Raji (cell line): ENCODE results near the gene NAIF1.

Experiments used
- POLR2A ChIP-seq: IDR thresholded peaks from 2 replicates; pipeline ENCODE4 v1.6.1; 2011; ENCODE audit warnings: low read depth, low read length, control low read depth; ENCODE audit not compliant: insufficient read depth

The NAIF1 gene, protein sequence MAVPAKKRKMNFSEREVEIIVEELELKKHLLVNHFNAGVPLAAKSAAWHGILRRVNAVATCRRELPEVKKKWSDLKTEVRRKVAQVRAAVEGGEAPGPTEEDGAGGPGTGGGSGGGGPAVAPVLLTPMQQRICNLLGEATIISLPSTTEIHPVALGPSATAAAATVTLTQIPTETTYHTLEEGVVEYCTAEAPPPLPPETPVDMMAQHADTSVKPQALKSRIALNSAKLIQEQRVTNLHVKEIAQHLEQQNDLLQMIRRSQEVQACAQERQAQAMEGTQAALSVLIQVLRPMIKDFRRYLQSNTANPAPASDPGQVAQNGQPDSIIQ

GRCh38 chr9:128066713-128067644, at the start of gene NAIF1:
TSS of gene NAIF1 (minus strand) at chr9:128067320. CDS start at chr9:128067101, 219 bp downstream.
- TF ChIP-seq POLR2A = 0 out of 2 replicates have a peak, but pooled peaks have one; percentile 21

DNA sequence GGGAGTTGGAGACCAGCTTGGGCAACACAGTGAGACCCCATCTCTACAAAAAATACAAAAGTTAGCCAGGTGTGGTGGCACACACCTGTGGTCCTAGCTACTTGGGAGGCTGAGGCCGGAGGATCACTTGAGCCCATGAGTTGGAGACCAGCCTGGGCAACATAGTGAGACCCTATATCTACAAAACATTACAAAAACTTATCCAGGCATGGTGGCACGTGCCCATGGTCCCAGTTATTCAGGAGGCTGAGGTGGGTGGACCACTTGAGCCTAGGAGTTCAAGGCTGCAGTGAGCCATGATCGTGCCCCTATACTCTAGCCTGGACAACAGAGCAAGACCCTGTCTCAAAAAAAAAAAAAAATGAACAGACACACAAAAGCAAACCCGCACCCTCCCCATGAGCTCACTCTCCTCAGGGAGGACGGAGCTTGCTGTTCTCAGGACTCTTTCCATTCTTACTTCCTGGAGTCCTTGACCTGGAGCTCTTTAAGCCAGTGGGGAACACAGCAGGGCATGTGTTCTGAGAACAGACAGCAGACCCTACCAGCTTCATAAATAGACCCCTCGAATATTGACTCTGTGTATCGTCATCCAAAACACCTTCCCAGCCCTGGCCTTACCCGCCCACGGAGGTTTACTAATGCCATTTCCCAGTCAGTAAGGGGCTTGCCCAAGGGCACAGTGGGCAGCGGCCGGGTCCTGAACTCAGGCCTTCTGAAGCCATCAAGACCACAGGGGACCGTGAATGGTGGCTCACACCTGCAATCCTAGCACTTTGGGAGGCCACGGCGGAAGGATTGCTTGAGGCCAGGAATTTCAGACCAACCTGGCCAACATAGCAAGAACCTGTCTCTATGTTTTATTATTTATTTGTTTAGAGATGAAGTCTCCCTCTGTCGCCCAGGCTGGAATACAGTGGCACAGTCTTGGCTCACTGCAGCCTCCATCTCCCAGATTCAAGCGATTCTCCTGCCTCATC, 49.3 kb upstream of the NAIF1 start:
- no peak for TF ChIP-seq POLR2A

DNA sequence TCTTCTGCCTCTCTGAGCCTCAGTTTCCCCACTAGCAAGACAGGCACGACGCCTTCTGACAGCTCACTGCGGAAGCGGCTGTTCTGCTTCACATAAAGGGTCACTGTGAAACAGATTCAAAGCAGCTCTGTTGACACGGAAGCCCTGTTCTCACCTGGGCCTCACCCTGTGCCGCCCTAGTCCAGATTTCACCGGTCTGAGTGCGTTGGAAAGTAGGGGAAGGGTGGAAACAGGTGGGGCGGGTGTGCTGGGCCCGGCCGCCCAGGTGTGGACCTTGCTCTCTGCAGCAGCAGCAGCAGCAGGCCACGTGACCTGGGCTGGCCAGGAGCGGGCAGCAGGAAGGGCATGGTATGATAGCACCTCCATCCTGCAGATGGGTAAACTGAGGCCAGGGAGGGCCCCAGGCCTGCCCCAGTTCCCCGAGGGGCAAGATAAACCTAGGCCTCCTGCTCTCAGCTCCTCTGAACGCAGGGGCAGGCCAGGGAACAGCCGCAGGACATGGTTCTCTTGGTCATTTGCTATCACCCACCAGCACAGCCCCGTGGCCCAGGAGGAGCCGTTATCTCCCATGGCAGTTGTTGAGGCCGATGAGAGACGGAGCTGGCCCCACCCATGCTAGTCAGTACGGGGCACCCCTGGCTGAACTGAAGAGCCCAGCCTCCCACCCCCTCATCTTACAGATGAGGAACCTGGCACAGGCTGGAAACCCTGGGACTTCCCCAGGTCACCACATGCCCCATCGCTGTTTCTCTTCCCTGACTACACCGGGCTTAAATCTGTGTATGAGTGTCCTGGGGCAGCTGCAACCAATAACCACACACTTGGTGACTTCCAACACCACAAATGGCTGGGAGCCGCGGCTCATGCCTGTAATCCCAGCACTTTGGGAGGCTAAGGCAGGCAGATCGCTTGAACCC, 48.3 kb upstream of the NAIF1 start:
- no peak for TF ChIP-seq POLR2A

- TF ChIP-seq POLR2A = no peak
Observed at GRCh38 chr9:128114326-128115186, 47.4 kb upstream of the NAIF1 start.

DNA sequence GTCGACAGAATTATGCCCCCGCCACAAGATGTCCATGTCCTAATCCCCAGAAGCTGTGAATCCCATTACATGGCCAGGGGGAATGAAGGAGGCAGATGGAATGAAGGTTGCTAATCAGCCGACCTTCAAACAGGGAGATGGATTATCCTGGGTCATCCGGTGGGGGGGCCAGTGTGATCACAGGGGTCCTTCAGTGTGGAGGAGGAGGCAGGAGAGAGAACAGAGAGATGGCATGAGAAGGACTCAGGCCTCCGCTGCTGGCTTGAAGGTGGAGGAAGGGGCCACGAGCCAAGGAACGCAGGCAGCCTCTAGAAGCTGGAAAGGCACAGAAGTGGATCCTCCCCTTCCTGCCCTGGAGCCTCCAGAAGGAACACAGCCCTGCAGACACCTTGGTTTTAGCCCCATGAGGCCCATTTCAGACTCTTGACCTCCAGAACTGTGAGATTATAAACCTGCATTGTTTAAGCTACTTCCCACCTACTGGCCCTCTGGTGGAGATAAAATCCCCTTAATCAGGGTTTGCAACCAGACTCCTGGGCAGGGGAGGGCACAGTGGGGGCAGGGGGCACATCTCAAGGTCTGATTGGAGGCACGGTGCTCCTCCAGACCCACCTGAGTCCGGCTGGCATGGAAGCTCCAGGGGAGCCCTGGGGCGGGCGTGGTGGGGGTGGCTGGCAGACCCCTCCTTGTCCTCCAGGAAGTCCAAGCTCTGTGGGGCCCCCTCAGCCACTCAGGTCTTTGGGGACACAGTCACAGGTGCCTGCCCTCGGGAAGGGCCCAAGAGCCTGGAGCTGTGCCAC, 46.6 kb upstream of the NAIF1 start:
- TF ChIP-seq POLR2A = no peak

DNA sequence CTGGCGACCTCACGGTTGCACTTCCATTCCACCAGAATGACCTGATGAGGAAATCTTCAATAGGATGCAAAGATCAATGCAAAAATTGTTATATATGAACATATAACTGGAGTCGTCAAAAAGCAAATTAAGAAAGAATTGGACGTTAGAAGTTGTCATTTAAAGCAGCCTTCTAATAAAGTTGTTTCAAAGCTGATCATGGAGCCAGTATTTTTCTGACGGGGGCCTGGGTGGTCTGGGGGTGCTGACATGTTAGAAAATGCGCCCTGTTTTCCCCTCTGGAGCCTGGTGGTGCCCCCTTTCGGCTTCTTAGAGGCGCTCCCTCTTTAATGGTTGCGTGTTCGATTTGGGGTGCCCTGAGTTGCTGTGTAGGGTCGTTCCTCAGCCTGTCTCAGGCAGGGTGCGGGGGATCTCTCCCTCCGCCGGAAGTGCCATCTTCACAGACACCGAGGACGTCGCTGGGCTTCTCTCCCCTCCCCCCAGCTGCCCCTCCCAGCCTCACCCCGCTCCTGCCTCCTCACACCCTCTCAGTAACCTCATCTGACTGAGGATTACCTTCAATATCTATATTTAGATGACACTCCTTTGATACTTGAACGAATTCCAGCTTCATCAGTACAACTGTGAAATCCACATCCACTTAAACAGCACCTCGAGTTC, 42.1 kb upstream of the NAIF1 start:
- TF ChIP-seq POLR2A = no peak

DNA sequence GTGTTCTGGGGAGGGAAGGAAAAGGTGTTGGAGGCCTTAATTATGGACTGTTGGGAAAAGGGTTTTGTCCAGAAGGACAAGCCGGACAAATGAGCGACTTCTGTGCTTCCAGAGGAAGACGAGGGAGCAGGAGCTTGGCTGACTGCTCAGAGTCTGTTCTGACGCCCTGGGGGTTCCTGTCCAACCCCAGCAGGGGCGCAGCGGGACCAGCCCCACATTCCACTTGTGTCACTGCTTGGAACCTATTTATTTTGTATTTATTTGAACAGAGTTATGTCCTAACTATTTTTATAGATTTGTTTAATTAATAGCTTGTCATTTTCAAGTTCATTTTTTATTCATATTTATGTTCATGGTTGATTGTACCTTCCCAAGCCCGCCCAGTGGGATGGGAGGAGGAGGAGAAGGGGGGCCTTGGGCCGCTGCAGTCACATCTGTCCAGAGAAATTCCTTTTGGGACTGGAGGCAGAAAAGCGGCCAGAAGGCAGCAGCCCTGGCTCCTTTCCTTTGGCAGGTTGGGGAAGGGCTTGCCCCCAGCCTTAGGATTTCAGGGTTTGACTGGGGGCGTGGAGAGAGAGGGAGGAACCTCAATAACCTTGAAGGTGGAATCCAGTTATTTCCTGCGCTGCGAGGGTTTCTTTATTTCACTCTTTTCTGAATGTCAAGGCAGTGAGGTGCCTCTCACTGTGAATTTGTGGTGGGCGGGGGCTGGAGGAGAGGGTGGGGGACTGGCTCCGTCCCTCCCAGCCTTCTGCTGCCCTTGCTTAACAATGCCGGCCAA, 41.3 kb upstream of the NAIF1 start:
- no peak for TF ChIP-seq POLR2A

GRCh38 chr9:128107468-128108268, 40.5 kb upstream of the NAIF1 start:
- no peak for TF ChIP-seq POLR2A

DNA sequence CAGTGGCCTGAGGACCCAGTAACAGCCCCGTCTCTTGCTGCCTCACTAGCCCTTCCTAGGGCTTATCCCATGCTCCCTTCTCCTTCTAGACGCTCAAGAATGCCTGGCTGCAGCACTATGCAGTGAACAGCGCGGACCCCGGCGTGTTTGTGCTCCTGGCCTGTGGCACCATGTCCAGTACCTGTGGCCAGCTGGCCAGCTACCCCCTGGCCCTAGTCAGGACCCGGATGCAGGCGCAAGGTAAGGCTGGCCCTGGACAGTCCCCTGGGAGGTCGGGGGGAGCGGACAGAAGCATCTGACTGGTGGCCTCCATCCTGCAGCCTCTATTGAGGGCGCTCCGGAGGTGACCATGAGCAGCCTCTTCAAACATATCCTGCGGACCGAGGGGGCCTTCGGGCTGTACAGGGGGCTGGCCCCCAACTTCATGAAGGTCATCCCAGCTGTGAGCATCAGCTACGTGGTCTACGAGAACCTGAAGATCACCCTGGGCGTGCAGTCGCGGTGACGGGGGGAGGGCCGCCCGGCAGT, 39.9 kb upstream of the NAIF1 start:
- no peak for TF ChIP-seq POLR2A
